ENCODE results near the gene PDE4D.

DNA sequence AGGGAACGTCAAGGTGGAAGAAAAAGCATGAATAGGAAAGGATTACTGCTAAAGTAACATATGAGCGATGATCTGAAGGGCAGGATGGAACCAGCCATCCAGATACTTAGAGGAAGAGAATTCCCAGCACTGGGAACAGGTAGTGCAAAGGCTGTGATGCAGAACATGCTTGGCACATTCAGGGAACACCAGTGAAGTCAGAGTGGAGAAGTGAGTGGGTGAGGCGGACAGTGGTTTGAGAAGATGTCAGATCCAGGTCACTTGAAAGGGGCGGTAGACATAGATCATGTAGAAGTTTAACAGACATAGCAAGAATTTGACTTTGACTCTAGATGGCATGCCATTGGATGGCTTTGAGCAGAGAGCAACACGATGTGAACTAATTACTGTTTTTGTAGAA lies 374.2 kb downstream of the PDE4D start:
- no peak for TF ChIP-seq ZNF274 (IDR thresholded peaks at IDR 0.05; ENCODE audit: low read depth, low read length)
- no peak for TF ChIP-seq YY1 (IDR thresholded peaks at IDR 0.05; ENCODE audit: insufficient read depth, insufficient read length)
- TF ChIP-seq SUZ12 (IDR thresholded peaks at IDR 0.05; ENCODE audit: extremely low read depth, insufficient read depth, insufficient read length), result no peak

Data from NT2/D1 (cell line).